ENCODE results near the gene LMAN1L.
A peak's percentile ranks its signal among the peaks of the same experiment; 100 is the strongest.

Gene LMAN1L

GRCh38 chr15:74794248-74794969 lies 18.2 kb upstream of the LMAN1L start:
- DNase-seq = no peak

GRCh38 chr15:74794970-74795349 lies 17.7 kb upstream of the LMAN1L start:
- no peak for DNase-seq

- DNase-seq = no peak
Measured at GRCh38 chr15:74795966-74796625, 16.5 kb upstream of the LMAN1L start.

- no peak for DNase-seq
Measured at GRCh38 chr15:74798388-74799254, 14.0 kb upstream of the LMAN1L start.

GRCh38 chr15:74799255-74799855 lies 13.3 kb upstream of the LMAN1L start:
- no peak for DNase-seq

- peak; percentile 74 to 77 for DNase-seq
Measured at GRCh38 chr15:74799856-74800558, 12.6 kb upstream of the LMAN1L start.

GRCh38 chr15:74800559-74801094 lies 12.0 kb upstream of the LMAN1L start:
- no peak for DNase-seq

- DNase-seq = no peak
Measured at GRCh38 chr15:74801311-74801997, 11.2 kb upstream of the LMAN1L start.

GRCh38 chr15:74802290-74802689 lies 10.3 kb upstream of the LMAN1L start:
- DNase-seq = no peak

GRCh38 chr15:74802862-74803447 lies 9.7 kb upstream of the LMAN1L start:
- DNase-seq = no peak

- no peak for DNase-seq
Measured at GRCh38 chr15:74804935-74805334, 7.7 kb upstream of the LMAN1L start.

- no peak for DNase-seq
Measured at GRCh38 chr15:74807282-74807681, 5.4 kb upstream of the LMAN1L start.

GRCh38 chr15:74808078-74808839 lies 4.4 kb upstream of the LMAN1L start:
- no peak for DNase-seq

GRCh38 chr15:74808840-74809229 lies 3.8 kb upstream of the LMAN1L start:
- no peak for DNase-seq

GRCh38 chr15:74809242-74809641 lies 3.4 kb upstream of the LMAN1L start:
- no peak for DNase-seq

GRCh38 chr15:74809956-74810355 lies 2.7 kb upstream of the LMAN1L start:
- no peak for DNase-seq

GRCh38 chr15:74815121-74815934 lies 2.7 kb downstream of the LMAN1L start:
- DNase-seq = no peak

GRCh38 chr15:74815961-74816360 lies 3.3 kb downstream of the LMAN1L start:
- DNase-seq = no peak

- no peak for DNase-seq
Measured at GRCh38 chr15:74816624-74817369, 4.2 kb downstream of the LMAN1L start.
